Gastroesophageal sphincter (tissue), 4 donors: ENCODE results near the gene ADGRG4. TPM values are rescaled to one million over a fixed set of nuclear protein-coding genes. Genes with fewer than 3 reads are reported as not detected.

Source experiments
- ATAC-seq: fragments of 150-250 bp; one replicate; pipeline ENCODE4 v1.9.1; 2016; ENCODE audit warnings: mild to moderate bottlenecking, moderate library complexity
- H3K27ac ChIP-seq, 4 donors: fragments of 200-600 bp; sonication (generic) in 3 of 4; 1 replicate in 3 of 4; 2 replicates in 1 of 4; pipeline ENCODE4 v1.5.1; 2016 to 2019
- H3K27me3 ChIP-seq: fragments of 200-600 bp; sonication (generic); one replicate; pipeline ENCODE4 v1.5.1; 2019
- H3K36me3 ChIP-seq, 2 donors: fragments of 200-600 bp; sonication (generic); one replicate each; pipeline ENCODE4 v1.5.1; 2019; ENCODE audit warnings: control low read depth in 1 of 2
- H3K4me1 ChIP-seq, 3 donors: fragments of 200-600 bp; sonication (generic); 1 replicate in 2 of 3; 2 replicates in 1 of 3; pipeline ENCODE4 v1.5.1; 2016 to 2019; ENCODE audit warnings: control low read depth in 2 of 3
- H3K4me3 ChIP-seq, 2 donors: fragments of 200-600 bp; sonication (generic); one replicate each; pipeline ENCODE4 v1.5.1; 2019; ENCODE audit warnings: mild to moderate bottlenecking in 1 of 2, moderate library complexity in 1 of 2
- H3K9me3 ChIP-seq, 3 donors: fragments of 200-600 bp; sonication (generic); one replicate each; pipeline ENCODE4 v1.5.1; 2017 to 2019; ENCODE audit warnings: control low read depth in 2 of 3
- EP300 ChIP-seq: sonication (generic); formaldehyde crosslinking; IDR thresholded peaks from one replicate; pipeline ENCODE4 v1.6.1; 2017; ENCODE audit warnings: antibody characterized with exemption, mild to moderate bottlenecking
- POLR2A ChIP-seq, 2 donors: fragments of 450-650 bp; IDR thresholded peaks; one replicate each; pipeline ENCODE4 v1.6.1; 2017; ENCODE audit warnings: antibody characterized with exemption in 2 of 2, mild to moderate bottlenecking in 2 of 2, moderate library complexity in 1 of 2
- POLR2AphosphoS5 ChIP-seq: sonication (generic); formaldehyde crosslinking; IDR thresholded peaks from one replicate; pipeline ENCODE4 v1.6.1; 2017; ENCODE audit warnings: antibody characterized with exemption
- WGBS, 2 donors: methylation state at CpG; one replicate each; pipeline ENCODE4 v1.1.5; 2018; ENCODE audit warnings: low coverage in 1 of 2; 5-methylcytosine and 5-hydroxymethylcytosine counted together
- total RNA-seq, 4 donors: library from RNA; depleted of rRNA; stranded (reverse); fragments of >200 nt; gene quantifications; one replicate each; pipeline ENCODE4 v1.1.0, GENCODE V29; 2016
- TF ChIP-seq, protein P1 (sequence below), 4 experiments: fragments of 200-600 bp in 2 of 4; fragments of 450-650 bp in 2 of 4; sonication (generic) in 1 of 4; IDR thresholded peaks; one replicate each; pipeline ENCODE4 v1.5.1; 2017 to 2019; ENCODE audit warnings: antibody characterized with exemption in 4 of 4, mild to moderate bottlenecking in 2 of 4, moderate library complexity in 2 of 4

The ADGRG4 gene
- total RNA-seq, 4 donors from 2014 or later, result 0.04 to 3.2 (median 0.16) TPM; not detected in 1

- Histone ChIP-seq H3K27me3 (no peaks in the 10 kb centered on the region), H3K4me1 (no peaks in the 10 kb centered on the region), H3K4me3 (no peak overlapping the region), H3K27ac (no peak overlapping the region), H3K9me3 (no peaks in the 10 kb centered on the region), H3K36me3 (no peaks in the 10 kb centered on the region)
- WGBS, 2 donors, result 14 to 58% methylated on average over 1 of the region's 1 CpG
- no peak for ATAC-seq
- TF ChIP-seq EP300, result no peak
- no peak for TF ChIP-seq POLR2AphosphoS5
- TF ChIP-seq POLR2A (IDR thresholded peaks at IDR 0.05), result no peak
- TF ChIP-seq, protein P1, sequence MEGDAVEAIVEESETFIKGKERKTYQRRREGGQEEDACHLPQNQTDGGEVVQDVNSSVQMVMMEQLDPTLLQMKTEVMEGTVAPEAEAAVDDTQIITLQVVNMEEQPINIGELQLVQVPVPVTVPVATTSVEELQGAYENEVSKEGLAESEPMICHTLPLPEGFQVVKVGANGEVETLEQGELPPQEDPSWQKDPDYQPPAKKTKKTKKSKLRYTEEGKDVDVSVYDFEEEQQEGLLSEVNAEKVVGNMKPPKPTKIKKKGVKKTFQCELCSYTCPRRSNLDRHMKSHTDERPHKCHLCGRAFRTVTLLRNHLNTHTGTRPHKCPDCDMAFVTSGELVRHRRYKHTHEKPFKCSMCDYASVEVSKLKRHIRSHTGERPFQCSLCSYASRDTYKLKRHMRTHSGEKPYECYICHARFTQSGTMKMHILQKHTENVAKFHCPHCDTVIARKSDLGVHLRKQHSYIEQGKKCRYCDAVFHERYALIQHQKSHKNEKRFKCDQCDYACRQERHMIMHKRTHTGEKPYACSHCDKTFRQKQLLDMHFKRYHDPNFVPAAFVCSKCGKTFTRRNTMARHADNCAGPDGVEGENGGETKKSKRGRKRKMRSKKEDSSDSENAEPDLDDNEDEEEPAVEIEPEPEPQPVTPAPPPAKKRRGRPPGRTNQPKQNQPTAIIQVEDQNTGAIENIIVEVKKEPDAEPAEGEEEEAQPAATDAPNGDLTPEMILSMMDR (IDR thresholded peaks at IDR 0.05), result no peak
Observed at GRCh38 chrX:136266828-136267227, 33.9 kb upstream of the ADGRG4 start.

DNA sequence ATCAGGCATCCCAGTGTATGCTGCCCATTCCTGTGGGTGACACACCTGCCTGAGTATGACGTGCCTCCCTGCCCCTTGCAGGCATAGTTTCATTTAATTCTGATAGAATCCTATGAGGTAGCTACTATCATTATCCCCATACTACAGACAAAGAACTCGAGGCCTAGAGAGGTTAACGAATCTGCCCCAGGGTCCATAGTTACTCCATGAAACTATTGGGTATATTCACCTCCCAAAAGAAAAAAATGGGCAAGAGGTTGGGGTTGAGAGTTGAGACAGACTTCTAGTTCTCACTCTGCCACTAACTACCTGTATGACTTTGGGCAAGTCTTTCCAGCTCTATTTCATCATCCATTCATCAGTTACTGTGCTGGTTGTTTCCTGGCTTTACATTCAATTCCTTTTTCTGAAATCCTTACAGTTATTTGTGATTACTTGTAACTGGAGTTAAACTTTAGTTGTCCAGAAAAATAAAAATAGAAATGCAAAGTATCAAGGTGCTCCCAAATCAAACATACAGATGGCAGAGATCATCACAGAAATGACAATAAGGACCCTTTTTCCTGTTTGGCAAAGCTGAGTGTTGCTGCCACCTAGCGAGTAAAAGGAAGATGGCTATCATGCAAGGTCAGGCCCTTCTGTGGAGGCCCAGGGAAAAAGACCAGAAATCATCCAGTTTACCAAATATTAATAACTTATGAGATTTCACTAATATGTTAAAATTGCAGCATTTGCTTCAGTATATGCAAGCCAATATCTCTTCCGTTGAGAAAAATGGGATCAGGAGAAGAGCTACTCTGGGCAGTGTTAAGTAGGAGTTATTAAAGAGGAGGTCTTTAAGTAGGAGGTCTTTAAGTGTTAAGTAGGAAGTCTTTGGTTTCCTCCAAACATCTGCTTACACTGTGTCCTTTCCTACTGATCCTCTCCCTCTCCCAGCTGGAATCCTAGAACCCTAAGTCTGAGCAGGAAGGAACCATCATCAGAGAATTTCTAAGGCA is 32.4 kb upstream of the ADGRG4 start:
- H3K4me3 ChIP-seq, result no peak overlapping the region
- no peaks in the 10 kb centered on the region for H3K27me3 ChIP-seq
- ATAC-seq, result peak; percentile 60
- TF ChIP-seq POLR2A (IDR thresholded peaks at IDR 0.05) (no peak), EP300 (no peak), POLR2AphosphoS5 (no peak)
- TF ChIP-seq, protein P1 (IDR thresholded peaks at IDR 0.05), result peak; percentile 47 to 83 (median 62)
- no peaks in the 10 kb centered on the region for H3K9me3 ChIP-seq
- no peaks in the 10 kb centered on the region for H3K36me3 ChIP-seq
- WGBS, 2 donors, result 0 to 44% methylated on average over 2 to 5 of the region's 5 CpGs
- no peaks in the 10 kb centered on the region for H3K4me1 ChIP-seq
- H3K27ac ChIP-seq, result no peak overlapping the region

DNA sequence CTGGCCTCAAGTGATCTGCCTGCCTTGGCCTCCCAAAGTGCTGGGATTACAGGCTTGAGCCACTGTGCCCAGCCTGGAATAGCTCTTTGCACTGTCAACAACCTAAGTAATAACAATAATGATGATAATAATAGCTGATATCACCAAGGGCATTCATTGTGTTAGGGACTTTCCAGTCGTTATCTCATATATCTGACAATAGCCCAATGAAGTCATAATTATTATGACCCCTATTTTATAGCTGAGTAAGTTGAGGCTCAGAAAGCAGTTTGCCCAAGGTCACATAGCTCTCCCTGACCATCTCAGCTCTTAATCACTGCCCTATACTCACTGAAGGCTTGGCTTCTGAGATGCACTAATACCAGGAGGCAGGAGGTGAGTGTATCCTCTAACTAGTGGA is 30.8 kb upstream of the ADGRG4 start:
- Histone ChIP-seq H3K9me3 (no peaks in the 10 kb centered on the region), H3K4me3 (no peak overlapping the region), H3K27me3 (no peaks in the 10 kb centered on the region), H3K36me3 (no peaks in the 10 kb centered on the region), H3K4me1 (no peaks in the 10 kb centered on the region), H3K27ac (no peak overlapping the region)
- no peak for ATAC-seq
- WGBS, 2 donors, result 67% methylated on average over 1 of the region's 1 CpG; no CpG with 5 or more reads in 1 of the 2 donors
- TF ChIP-seq, protein P1 (IDR thresholded peaks at IDR 0.05), result no peak
- no peak for TF ChIP-seq POLR2A (IDR thresholded peaks at IDR 0.05)
- no peak for TF ChIP-seq POLR2AphosphoS5
- TF ChIP-seq EP300, result no peak

DNA sequence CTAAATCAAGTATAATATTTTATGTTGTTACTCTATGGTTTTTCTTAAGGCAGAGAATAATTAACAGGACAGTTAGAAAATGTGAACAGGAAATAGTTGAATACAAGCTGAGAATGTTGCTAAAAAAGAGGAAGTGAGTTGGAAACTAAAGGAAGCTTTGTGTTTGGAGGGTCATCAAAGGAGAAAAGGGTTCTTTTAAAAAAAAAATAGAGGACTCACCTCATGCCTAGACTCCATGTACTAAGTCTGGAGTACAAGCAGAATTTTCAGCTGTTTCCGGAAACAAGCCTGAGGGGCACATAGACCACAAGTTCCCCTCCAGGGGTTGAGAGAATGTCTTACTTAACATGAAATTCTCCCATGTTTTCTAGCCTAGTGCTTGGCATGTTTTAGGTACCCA is 29.5 kb upstream of the ADGRG4 start:
- no peaks in the 10 kb centered on the region for H3K9me3 ChIP-seq
- no peak for TF ChIP-seq EP300
- TF ChIP-seq POLR2A (IDR thresholded peaks at IDR 0.05), result no peak
- TF ChIP-seq POLR2AphosphoS5, result no peak
- TF ChIP-seq, protein P1 (IDR thresholded peaks at IDR 0.05), result no peak
- no peaks in the 10 kb centered on the region for H3K36me3 ChIP-seq
- no peaks in the 10 kb centered on the region for H3K4me1 ChIP-seq
- H3K4me3 ChIP-seq, result no peak overlapping the region
- H3K27me3 ChIP-seq, result no peaks in the 10 kb centered on the region
- no peak overlapping the region for H3K27ac ChIP-seq
- WGBS, 2 donors, result 60% methylated on average over 1 of the region's 1 CpG; no CpG with 5 or more reads in 1 of the 2 donors
- ATAC-seq, result no peak

- Histone ChIP-seq H3K27ac (no peak overlapping the region), H3K27me3 (no peaks in the 10 kb centered on the region), H3K9me3 (no peaks in the 10 kb centered on the region), H3K4me1 (no peaks in the 10 kb centered on the region), H3K4me3 (no peak overlapping the region), H3K36me3 (no peaks in the 10 kb centered on the region)
- WGBS, 2 donors, result no CpG with 5 or more reads among the region's 1 CpG
- TF ChIP-seq, protein P1 (IDR thresholded peaks at IDR 0.05), result no peak
- TF ChIP-seq POLR2AphosphoS5 (no peak), POLR2A (IDR thresholded peaks at IDR 0.05) (no peak), EP300 (no peak)
- no peak for ATAC-seq
Observed at GRCh38 chrX:136272325-136272724, 28.4 kb upstream of the ADGRG4 start.
